GM21576 (cell line): ENCODE measurements around the gene PHKA1.
"Not testable (repeated sequence)": the region's sequence is repeated elsewhere in the genome, so short reads cannot be mapped to it uniquely, and the experiment has no call there.

ENCODE experiments used
- ATAC-seq: cut with Tn5 transposase; IDR thresholded peaks from one replicate; pipeline ENCODE4 v1.9.1; 2021; ENCODE audit warnings: mild to moderate bottlenecking, moderate library complexity; ENCODE audit not compliant: unreplicated experiment

The PHKA1 gene

GRCh38 chrX:72669508-72669907 is 44.6 kb downstream of the PHKA1 start:
- not testable (repeated sequence) for ATAC-seq

DNA sequence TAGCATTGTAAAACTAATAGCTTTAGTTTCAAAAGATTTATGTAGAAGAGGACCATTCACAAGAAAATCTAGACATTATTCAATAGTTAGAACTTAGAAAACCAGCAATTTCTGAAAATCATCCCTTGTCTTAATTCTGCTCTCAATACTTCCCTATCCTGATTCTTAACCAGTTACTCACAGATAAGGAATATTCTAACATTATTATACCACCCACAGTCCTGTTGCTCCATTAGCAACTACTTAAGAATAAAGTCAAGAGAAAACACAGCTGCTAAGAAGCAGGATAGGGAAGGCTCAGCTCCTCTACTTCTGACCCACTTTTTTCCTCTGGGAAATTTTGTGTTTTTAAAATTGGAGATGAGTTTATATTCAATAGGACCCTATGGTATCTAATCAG is 47.7 kb downstream of the PHKA1 start:
- ATAC-seq = no peak

DNA sequence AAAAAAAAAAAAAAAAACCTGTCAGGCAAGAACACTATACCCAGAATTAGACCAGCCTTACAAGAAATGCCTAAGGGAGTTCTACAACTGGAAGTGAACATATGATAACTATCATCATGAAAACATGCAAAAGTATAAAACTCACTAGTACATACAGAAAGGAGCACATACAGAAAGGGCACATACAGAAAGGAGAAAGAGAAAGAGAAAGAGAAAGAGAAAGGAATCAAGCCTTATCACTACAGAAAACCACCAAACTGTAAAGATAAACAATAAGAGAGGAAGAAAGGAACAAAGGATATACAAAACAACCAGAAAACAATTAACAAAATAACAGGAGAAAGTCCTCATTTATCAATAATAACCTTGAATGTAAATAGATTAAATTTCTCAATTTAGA is 50.4 kb downstream of the PHKA1 start:
- peak; percentile 55 for ATAC-seq

- no peak for ATAC-seq
These were observed 51.9 kb downstream of the PHKA1 start for GRCh38 chrX:72662020-72662747.

DNA sequence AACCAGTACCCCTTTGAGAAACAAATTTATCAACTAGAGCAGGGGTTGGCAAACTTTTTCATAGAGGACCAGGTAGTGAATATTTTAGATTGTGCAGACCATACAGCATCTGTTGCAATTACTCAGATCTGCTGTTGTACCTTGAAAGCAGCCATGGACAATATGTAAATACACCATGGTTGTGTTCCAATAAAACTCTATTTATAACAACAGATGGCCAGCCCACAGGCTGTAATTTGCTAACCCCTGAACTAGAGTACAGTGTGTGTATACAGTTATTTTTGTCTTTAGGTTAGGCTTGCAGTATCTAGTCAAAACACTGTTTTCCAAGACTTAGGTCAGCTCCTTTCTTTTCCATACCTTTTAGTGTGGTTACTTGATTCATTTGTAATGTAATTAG is 54.4 kb downstream of the PHKA1 start:
- ATAC-seq = no peak

DNA sequence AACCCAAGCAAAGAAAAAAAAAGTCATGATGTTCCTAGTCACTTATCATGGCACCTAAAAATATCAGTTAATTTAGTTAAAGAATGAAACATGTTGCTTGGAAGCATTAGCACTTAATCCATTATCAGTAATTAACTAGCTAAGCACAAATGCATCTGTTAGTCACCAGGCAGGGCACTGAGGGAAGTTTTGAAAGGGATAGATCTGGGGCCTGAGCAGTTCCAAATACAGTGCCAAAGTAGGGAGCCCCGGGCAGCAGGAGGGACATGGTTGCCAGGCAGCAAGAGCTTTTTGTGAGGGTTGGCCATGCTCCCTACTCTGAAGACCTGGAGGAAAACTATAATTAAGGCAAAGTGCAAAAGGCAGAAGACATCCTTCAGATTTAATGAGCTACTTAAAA is 62.0 kb downstream of the PHKA1 start:
- no peak for ATAC-seq

GRCh38 chrX:72644946-72645345 is 69.2 kb downstream of the PHKA1 start:
- no peak for ATAC-seq

- ATAC-seq = no peak
These were observed 72.5 kb downstream of the PHKA1 start for GRCh38 chrX:72641611-72642010.

DNA sequence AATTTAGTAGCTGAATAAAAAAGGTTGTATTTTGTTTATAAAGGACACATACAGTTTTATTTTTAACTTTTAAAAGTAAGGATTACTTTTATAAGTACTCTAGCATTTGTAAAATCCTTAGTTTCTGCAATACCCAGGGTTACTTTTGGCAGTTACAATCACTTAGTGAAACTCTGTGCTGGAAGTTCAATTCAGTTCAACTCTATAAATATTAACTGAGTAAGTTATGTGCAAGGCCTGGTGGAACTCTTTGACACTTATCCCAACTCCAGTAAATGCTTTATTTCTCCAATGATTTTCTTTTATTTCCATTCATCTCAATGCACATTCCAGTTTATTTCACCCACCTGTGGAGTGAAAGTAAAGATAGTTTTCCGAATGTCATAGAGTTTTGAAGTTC is 78.2 kb downstream of the PHKA1 start:
- no peak for ATAC-seq

GRCh38 chrX:72634331-72634730 is 79.8 kb downstream of the PHKA1 start:
- no peak for ATAC-seq

GRCh38 chrX:72630185-72630584 is 83.9 kb downstream of the PHKA1 start:
- ATAC-seq = no peak

DNA sequence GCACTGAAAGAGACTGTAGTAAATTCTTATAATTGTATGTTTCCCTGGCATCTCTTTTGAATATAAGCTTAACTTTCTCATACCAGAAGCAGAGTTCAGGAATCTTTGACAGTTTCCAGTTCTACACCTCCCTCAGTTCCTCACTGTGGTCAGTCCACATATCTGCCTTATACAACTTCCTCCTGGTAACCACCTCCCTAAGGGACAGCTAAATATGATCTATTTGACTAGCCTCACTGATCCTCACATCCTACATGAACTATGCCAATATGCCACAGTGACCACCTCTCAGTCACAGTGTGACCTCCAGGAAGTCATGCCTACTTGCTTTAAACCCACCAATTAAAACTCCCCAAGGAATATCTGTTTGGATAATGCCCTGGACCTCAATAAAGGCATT is 89.9 kb downstream of the PHKA1 start:
- ATAC-seq = no peak

GRCh38 chrX:72621625-72622485 is 92.3 kb downstream of the PHKA1 start:
- peak; percentile 78 for ATAC-seq

- no peak for ATAC-seq
These were observed 92.9 kb downstream of the PHKA1 start for GRCh38 chrX:72621163-72621562.

- no peak for ATAC-seq
These were observed 93.5 kb downstream of the PHKA1 start for GRCh38 chrX:72620550-72621145.

DNA sequence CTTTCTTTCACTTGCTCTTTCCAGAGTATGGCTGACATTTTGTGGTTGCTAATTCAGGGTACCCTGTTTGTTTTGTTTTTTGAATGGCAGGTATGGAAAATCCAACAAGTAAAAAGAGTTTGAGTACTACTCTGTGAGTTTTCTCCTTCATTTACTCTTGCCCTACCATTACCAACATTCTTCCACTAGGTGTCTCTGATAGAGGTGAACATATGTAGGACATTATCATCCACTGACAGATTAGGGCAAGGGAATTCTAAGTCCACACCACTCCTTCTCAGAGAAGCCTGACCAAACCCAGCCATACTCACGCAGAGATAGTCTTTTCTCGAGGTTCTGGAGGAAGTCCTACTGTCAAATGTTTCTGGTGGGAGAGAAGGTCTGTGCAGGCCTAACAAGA is 104.8 kb downstream of the PHKA1 start:
- ATAC-seq = no peak

DNA sequence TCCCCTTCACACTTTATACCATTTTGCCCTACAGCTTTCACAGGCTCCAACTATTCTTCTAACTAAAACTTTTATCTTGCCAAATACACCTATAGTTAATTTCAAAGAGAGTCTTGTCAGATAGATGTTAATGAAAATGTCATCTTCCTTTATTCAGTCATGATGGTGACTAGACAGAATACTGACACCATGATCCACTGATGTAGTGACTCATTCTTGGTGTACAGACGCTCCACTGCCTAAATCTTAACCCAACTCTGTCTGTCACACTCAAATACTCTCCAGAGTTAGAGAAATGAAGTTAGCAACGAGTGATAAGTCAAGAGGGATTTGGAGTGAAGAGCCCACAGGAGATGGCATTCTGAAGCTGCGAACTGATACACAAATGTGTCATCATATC is 109.4 kb downstream of the PHKA1 start:
- no peak for ATAC-seq

DNA sequence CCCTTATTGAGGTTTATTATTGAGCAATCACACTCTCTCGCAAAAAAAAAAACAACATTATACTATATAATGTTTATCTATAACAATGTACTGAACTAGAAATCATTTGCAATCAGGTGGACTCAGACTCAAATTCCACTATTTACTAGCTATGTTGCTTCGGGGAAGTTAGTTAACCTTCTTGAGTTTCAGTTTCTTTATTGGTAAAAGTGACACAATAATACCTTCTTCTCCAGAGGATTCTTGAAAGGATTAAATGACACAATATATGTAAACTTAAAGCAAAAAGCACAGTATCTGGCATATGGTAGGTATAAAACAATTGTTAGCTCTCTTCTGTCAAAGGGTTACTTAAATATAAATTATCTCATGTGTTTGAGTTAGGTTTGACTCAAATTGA is 110.0 kb downstream of the PHKA1 start:
- ATAC-seq = no peak

GRCh38 chrX:72591038-72591437 is 123.1 kb downstream of the PHKA1 start:
- not testable (repeated sequence) for ATAC-seq

DNA sequence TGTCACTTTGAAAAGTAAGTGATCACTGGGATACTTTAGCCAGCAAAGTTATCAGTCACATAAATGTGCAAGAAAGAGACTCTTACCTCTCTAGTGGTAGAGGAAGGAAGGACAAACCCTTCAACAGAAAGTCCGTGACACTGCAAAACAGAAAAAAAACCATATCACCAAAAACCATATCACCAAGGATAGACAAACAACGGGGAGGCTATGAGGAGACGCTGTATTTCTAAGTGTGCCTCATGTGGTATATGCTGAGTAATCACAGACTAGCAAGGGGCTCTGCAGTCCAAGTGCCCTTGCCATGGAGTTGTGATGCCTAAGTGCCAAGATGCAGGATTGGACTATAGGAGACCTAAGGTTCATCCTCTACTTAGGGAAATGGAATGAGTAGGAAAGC is 129.9 kb downstream of the PHKA1 start:
- ATAC-seq = no peak

DNA sequence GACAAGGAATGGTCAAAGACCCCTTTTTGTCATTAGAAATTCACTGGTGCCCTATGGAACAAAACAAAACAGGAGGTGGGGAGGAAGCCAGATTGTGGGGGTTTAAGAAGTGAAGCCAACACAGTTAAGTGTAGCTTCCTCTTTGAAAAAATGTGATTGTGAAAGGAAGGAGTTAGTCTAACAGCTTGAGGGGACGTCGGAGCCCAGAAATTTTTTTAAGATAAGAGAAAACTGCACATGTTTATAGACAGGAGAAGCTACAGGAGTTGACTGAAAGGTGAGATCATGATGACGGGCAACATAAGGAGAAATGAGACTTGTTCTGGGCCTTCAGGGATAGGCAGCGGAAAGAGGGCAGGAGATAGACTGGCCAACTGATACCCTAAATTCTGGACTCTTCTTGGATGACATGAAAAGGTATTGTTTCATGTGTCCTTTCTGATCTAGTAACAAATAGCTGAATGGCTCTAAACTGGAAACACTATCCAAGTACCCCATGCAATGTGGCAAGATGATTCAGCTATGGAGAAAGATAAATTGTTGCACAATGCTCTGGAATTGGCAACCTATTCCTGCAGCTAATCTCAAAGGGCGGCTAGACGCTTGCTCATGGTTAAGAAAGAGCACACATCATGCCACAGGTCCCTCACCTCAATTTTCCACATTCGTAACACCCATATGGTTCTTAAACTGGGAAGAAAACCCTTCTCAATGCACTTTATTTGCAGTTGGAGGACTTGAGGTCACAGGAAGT is 137.8 kb downstream of the PHKA1 start:
- no peak for ATAC-seq
